ENCODE results near the gene GNLY.

The GNLY gene

DNA sequence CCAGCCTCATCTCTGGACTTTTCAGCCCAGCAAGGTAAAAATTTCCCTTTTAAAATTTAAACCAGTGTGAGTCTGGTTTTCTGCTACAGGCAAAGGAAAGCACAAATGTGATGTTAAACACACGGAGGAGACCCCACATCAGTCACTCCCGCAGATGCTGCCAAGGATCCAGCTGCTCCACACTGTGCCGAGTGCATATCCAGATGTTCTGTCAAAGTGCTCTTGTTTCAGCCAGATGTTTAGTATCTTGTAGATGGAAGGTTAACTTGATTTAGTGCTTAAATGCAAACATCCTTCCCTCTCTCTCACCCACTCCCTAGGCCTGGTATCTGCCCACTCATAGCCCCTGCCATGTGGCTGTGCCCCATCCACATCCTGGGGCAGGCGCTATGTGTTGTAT lies 43.8 kb downstream of the GNLY start:
- Histone ChIP-seq H3K27ac (ENCODE audit: low read depth, low read length, poor library complexity, severe bottlenecking) (no peak overlapping the region), H4K20me1 (ENCODE audit: insufficient read depth, low read length) (no peaks in the 10 kb centered on the region), H3K9ac (ENCODE audit: low read length) (no peak overlapping the region)

DNA sequence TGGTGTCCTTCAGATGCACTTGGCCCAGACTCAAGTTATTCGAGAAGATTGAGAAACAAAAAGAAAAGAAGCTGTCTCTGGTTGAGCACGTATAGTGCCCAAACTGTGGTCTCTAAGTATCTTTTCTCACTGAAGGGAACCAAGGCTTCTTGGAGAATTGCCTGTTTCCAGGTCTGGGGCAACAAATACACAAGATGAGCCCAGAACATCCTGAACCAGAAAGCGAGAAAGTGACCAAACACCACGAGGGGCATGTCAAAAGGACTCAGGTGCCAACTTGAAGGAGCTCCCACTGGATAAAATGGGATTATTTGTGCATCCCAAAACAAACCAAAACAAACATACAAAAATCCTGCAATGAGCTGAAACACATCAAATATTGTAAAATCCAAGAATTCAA lies 46.0 kb downstream of the GNLY start:
- Histone ChIP-seq H2AFZ (ENCODE audit: low read length) (no peak overlapping the region), H3K27me3 (ENCODE audit: insufficient read depth, low read length) (no peaks in the 10 kb centered on the region), H3K9me2 (ENCODE audit: low read depth, low read length) (no peaks in the 10 kb centered on the region), H3K79me2 (ENCODE audit: insufficient read depth, low read length) (no peaks in the 10 kb centered on the region), H3K9me3 (ENCODE audit: low read length) (no peaks in the 10 kb centered on the region), H3K36me3 (ENCODE audit: insufficient read depth, low read length) (no peaks in the 10 kb centered on the region), H3K4me3 (ENCODE audit: low read depth, low read length, poor library complexity, severe bottlenecking) (no peak overlapping the region), H3K27ac (ENCODE audit: low read depth, low read length, poor library complexity, severe bottlenecking) (no peak overlapping the region), H3K4me1 (ENCODE audit: insufficient read depth, low read length, severe bottlenecking) (no peaks in the 10 kb centered on the region), H3F3A (ENCODE audit: insufficient read depth, low read length) (no peaks in the 10 kb centered on the region), H3K9ac (ENCODE audit: low read length) (no peak overlapping the region), H3K4me2 (ENCODE audit: low read length) (no peak overlapping the region), H4K20me1 (ENCODE audit: insufficient read depth, low read length) (no peaks in the 10 kb centered on the region)
- TF ChIP-seq, protein P1, sequence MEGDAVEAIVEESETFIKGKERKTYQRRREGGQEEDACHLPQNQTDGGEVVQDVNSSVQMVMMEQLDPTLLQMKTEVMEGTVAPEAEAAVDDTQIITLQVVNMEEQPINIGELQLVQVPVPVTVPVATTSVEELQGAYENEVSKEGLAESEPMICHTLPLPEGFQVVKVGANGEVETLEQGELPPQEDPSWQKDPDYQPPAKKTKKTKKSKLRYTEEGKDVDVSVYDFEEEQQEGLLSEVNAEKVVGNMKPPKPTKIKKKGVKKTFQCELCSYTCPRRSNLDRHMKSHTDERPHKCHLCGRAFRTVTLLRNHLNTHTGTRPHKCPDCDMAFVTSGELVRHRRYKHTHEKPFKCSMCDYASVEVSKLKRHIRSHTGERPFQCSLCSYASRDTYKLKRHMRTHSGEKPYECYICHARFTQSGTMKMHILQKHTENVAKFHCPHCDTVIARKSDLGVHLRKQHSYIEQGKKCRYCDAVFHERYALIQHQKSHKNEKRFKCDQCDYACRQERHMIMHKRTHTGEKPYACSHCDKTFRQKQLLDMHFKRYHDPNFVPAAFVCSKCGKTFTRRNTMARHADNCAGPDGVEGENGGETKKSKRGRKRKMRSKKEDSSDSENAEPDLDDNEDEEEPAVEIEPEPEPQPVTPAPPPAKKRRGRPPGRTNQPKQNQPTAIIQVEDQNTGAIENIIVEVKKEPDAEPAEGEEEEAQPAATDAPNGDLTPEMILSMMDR (IDR thresholded peaks at IDR 0.05; ENCODE audit: low read length), result no peak
- TF ChIP-seq EZH2 (IDR thresholded peaks at IDR 0.05; ENCODE audit: borderline replicate concordance, low read length), result no peak

More for the DNA sequence above, 43.8 kb downstream of the GNLY start:
- H2AFZ ChIP-seq (ENCODE audit: low read length), result no peak overlapping the region
- no peaks in the 10 kb centered on the region for H3F3A ChIP-seq (ENCODE audit: insufficient read depth, low read length)
- TF ChIP-seq, protein P1 (IDR thresholded peaks at IDR 0.05; ENCODE audit: low read length), result no peak
- TF ChIP-seq EZH2 (IDR thresholded peaks at IDR 0.05; ENCODE audit: borderline replicate concordance, low read length), result no peak
- H3K9me2 ChIP-seq (ENCODE audit: low read depth, low read length), result no peaks in the 10 kb centered on the region
- H3K27me3 ChIP-seq (ENCODE audit: insufficient read depth, low read length), result no peaks in the 10 kb centered on the region
- H3K9me3 ChIP-seq (ENCODE audit: low read length), result no peaks in the 10 kb centered on the region
- H3K36me3 ChIP-seq (ENCODE audit: insufficient read depth, low read length), result no peaks in the 10 kb centered on the region
- no peak overlapping the region for H3K4me3 ChIP-seq (ENCODE audit: low read depth, low read length, poor library complexity, severe bottlenecking)
- no peaks in the 10 kb centered on the region for H3K4me1 ChIP-seq (ENCODE audit: insufficient read depth, low read length, severe bottlenecking)
- H3K4me2 ChIP-seq (ENCODE audit: low read length), result no peak overlapping the region
- no peaks in the 10 kb centered on the region for H3K79me2 ChIP-seq (ENCODE audit: insufficient read depth, low read length)

DNA sequence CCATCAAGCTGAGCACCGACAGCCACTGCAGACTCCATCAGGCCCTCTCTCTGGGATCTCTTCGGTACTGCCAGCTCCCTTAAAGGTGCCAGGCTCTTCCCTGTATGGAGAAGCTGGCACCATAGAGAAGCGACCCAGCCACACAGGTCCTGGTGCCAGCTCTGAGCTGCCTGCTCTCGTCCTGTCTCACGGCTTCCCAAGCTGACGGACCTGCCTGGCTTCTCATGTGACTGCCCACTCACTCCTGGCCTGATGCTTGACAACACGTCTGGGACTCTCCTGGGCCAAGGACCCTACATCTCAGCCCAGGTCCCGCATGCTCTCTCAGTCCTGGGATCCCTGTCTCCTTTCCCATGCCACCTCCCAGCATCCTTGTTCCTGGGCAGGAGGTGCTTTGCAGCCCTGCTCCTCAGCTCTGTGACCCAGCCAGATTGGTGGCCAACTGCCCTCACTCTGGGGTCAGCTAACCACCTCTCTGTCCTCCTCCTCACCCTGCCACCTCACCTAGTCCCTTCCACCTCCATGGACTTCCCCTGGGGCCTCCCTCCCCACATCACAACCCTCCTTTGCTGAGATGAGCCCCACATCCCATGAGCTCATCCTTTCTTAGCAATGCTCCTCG lies 47.2 kb downstream of the GNLY start:
- Histone ChIP-seq H3F3A (ENCODE audit: insufficient read depth, low read length) (no peaks in the 10 kb centered on the region), H3K9ac (ENCODE audit: low read length) (no peak overlapping the region), H3K4me3 (ENCODE audit: low read depth, low read length, poor library complexity, severe bottlenecking) (no peak overlapping the region)

More for the DNA sequence above, 47.2 kb downstream of the GNLY start:
- H3K27ac ChIP-seq (ENCODE audit: low read depth, low read length, poor library complexity, severe bottlenecking), result no peak overlapping the region
- no peaks in the 10 kb centered on the region for H3K4me1 ChIP-seq (ENCODE audit: insufficient read depth, low read length, severe bottlenecking)
- H3K4me2 ChIP-seq (ENCODE audit: low read length), result no peak overlapping the region
- no peaks in the 10 kb centered on the region for H3K79me2 ChIP-seq (ENCODE audit: insufficient read depth, low read length)
- no peaks in the 10 kb centered on the region for H3K27me3 ChIP-seq (ENCODE audit: insufficient read depth, low read length)
- no peak for TF ChIP-seq EZH2 (IDR thresholded peaks at IDR 0.05; ENCODE audit: borderline replicate concordance, low read length)
- TF ChIP-seq, protein P1 (IDR thresholded peaks at IDR 0.05; ENCODE audit: low read length), result no peak
- H3K9me2 ChIP-seq (ENCODE audit: low read depth, low read length), result no peaks in the 10 kb centered on the region
- no peaks in the 10 kb centered on the region for H3K36me3 ChIP-seq (ENCODE audit: insufficient read depth, low read length)
- no peak overlapping the region for H2AFZ ChIP-seq (ENCODE audit: low read length)
- no peaks in the 10 kb centered on the region for H3K9me3 ChIP-seq (ENCODE audit: low read length)
- no peaks in the 10 kb centered on the region for H4K20me1 ChIP-seq (ENCODE audit: insufficient read depth, low read length)

All from OCI-LY1 (cell line).